Kidney (tissue), 14 donors: ENCODE data around the gene ZMYM2. TPM values are rescaled to one million over a fixed set of nuclear protein-coding genes. Genes with fewer than 3 reads are reported as not detected.

Source experiments
- DNase-seq, 5 donors: peaks; one replicate each; pipeline ENCODE4 v3.0.0-alpha.2; 2013 to 2020
- FAIRE-seq: peaks from 2 replicates; lab custom pipeline; 2012; peaks lifted over from hg19 to GRCh38; lab: Jason Lieb, UNC
- H3K27ac ChIP-seq, 2 donors: one replicate each; pipeline ENCODE4 v1.7.0; 2013; ENCODE audit warnings: low read depth in 2 of 2, low read length in 2 of 2, inconsistent platforms in 1 of 2
- H3K27me3 ChIP-seq: one replicate; pipeline ENCODE4 v1.7.1; 2013; ENCODE audit warnings: low read length, inconsistent platforms; ENCODE audit not compliant: control insufficient read depth, insufficient read depth
- H3K36me3 ChIP-seq, 3 donors: one replicate each; pipeline versions ENCODE4 v1.7.0 to v1.7.1; 2013; ENCODE audit warnings: low read length in 3 of 3, control low read depth in 1 of 3, inconsistent platforms in 1 of 3; ENCODE audit not compliant: insufficient read depth in 3 of 3, control insufficient read depth in 2 of 3
- H3K4me1 ChIP-seq, 3 donors: one replicate each; pipeline versions ENCODE4 v1.7.0 to v1.7.1; 2013; ENCODE audit warnings: low read length in 3 of 3, inconsistent platforms in 1 of 3, low read depth in 1 of 3; ENCODE audit not compliant: control insufficient read depth in 2 of 3, insufficient read depth in 2 of 3
- H3K4me3 ChIP-seq, 3 donors: one replicate each; pipeline versions ENCODE4 v1.7.0 to v1.8.1; 2013; ENCODE audit warnings: low read length in 3 of 3, control low read depth in 1 of 3, inconsistent platforms in 1 of 3
- H3K9ac ChIP-seq, 3 donors: one replicate each; pipeline versions ENCODE4 v1.7.0 to v1.7.1; 2013; ENCODE audit warnings: low read length in 3 of 3, control low read depth in 1 of 3, inconsistent platforms in 1 of 3
- H3K9me3 ChIP-seq, 3 donors: one replicate each; pipeline versions ENCODE4 v1.7.0 to v1.7.1; 2013; ENCODE audit warnings: low read length in 3 of 3, control low read depth in 1 of 3, inconsistent platforms in 1 of 3; ENCODE audit not compliant: control insufficient read depth in 2 of 3, insufficient read depth in 1 of 3
- CTCF ChIP-seq: IDR thresholded peaks from 3 replicates; pipeline ENCODE4 v1.5.1; 2012; ENCODE audit warnings: mild to moderate bottlenecking, moderate library complexity, borderline replicate concordance; ENCODE audit not compliant: insufficient read depth; ENCODE audit errors: extremely low read depth
- intact Hi-C: fragments of 100-400 bp; cut with DNase I; formaldehyde crosslinking; loops from one replicate; pipeline ENCODE4 v1.11.1; 2022
- polyA plus RNA-seq: library from polyadenylated mRNA; stranded (reverse); fragments of 350-450 nt; fragmentation: Illumina TruSeq; extraction: RNeasy Lipid Tissue Mini Kit (QIAGEN cat#74804); gene quantifications from one replicate; pipeline ENCODE4 v1.2.3, GENCODE V29; 2014; ENCODE audit warnings: low read depth, low replicate concordance; ENCODE audit not compliant: insufficient read depth
- total RNA-seq: library from RNA; stranded (reverse); fragmentation: NEBNext Ultra II Directional; extraction: Animal tissue kit (Norgen Biotek cat#: 25700); gene quantifications from one replicate; pipeline ENCODE4 v1.2.1, GENCODE V29; 2021
- donor health status: control.
- donor health status: control.
- donor health status: control.
- donor health status: control.
- donor health status: control.
- donor health status: DM: yes; HTN: yes; CAD: no.
- donor health status: Normal renal cell carcinoma (clear cell type).

The ZMYM2 gene
- total and polyA plus RNA-seq, 2 donors from 2014 or later, result 22.7 to 81.3 TPM

DNA sequence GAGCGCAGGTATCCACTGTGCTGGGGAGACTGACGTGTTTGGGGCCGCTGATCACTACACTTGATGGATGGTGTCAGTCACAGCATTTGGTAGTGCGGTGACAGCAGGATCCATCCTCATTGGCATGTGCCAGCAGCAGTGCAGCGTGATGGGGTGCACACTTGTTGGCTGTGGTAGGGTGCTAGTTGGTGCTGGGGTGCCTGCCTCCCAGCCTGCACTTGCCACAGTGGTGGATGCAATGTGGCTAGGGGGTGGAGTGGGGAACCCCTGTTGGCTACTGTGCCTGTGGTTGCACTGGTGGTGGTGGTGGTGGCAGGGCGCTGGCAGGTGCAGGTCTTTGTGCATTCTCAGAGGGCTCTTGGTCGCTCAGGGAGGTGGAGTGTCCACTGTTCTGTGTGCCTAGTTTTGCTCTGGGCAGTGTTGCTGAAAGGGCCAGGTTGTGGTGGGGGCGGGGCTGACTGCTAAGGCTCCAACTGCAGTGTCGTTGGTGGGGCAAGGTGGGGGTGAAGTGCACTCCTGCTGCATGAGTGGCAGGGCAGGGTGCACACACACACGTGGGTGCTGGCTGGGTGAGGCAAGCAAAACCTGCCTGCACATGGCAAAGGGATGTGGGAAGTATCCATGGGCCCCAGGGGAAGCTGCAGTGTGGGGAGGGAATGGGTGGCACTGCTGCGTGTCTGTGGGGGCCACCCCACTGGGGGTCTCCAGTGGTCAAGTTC, 84.8 kb downstream of the ZMYM2 start:
- no peak for TF ChIP-seq CTCF
- Histone ChIP-seq H3K9me3 (no peaks in the 10 kb centered on the region), H3K36me3 (peaks cover 5 to 18% (median 8%) of the 10 kb centered on the region in 3 donors), H3K4me3 (no peak overlapping the region), H3K9ac (no peak overlapping the region), H3K27ac (no peak overlapping the region), H3K27me3 (no peaks in the 10 kb centered on the region), H3K4me1 (peaks cover 0 to 2% (median 0%) of the 10 kb centered on the region in 3 donors)
- intact Hi-C loops, result no loop called here
- no peak for DNase-seq
- no peak for FAIRE-seq

DNA sequence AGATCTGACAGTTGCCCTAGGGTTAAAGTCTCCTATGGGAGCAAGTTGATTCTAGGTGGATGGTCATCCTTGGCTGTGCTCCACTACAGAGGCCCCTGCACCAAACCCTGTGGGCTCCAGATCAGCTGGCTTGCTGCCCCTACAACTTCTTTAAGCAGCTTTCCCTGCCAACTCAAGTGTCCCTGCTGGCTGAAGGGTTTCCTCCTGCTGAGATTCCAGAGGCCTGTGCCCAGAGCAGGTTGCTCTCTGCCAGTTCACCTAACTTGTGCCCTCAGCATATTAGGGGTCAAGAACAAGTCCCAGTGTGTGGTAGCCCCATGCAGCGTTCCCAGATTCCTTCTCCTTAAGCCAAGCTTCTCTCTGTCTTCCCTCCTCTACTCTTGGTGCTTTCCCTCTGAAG, 85.6 kb downstream of the ZMYM2 start:
- no peak overlapping the region for H3K9ac ChIP-seq
- peaks cover 0 to 2% (median 0%) of the 10 kb centered on the region in 3 donors for H3K4me1 ChIP-seq
- no peaks in the 10 kb centered on the region for H3K9me3 ChIP-seq
- no peak for FAIRE-seq
- no peak overlapping the region for H3K4me3 ChIP-seq
- no peak for DNase-seq
- TF ChIP-seq CTCF, result no peak
- H3K27ac ChIP-seq, result no peak overlapping the region
- no peaks in the 10 kb centered on the region for H3K27me3 ChIP-seq
- peaks cover 5 to 18% (median 8%) of the 10 kb centered on the region in 3 donors for H3K36me3 ChIP-seq
- intact Hi-C loops, result no loop called here

DNA sequence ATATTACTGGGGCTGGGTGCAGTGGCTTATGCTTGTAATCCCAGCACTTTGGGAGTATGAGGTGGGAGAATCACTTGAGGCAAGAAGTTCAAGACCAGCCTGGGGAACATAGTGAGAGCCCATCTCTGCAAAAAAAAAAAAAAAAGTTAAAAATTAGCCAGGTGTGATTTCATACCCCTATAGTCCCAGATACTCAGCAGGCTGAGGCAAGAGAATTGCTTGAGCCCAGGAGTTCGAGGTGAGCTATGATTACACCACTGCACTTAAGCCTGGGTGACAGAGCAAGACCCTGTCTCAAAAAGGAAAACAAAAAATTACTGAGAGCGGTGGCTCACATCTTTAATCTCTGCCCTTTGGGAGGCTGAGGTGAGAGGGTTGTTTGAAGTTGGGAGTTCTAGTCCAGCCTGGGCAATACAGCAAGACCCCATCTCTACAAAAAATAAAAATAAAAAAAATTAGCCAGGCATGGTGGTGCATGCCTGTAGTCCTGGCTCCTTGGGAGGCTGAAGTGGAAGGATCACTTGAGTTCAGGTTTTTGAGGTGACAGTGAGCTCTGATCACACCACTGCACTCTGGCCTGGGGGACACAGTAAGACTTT, 87.5 kb downstream of the ZMYM2 start:
- FAIRE-seq (no peak), DNase-seq (no peak)
- Histone ChIP-seq H3K9me3 (no peaks in the 10 kb centered on the region), H3K36me3 (peaks cover 2 to 13% (median 8%) of the 10 kb centered on the region in 3 donors), H3K4me1 (peaks cover 0 to 2% (median 0%) of the 10 kb centered on the region in 3 donors), H3K27me3 (no peaks in the 10 kb centered on the region), H3K9ac (no peak overlapping the region), H3K27ac (no peak overlapping the region), H3K4me3 (no peak overlapping the region)
- TF ChIP-seq CTCF, result no peak
- intact Hi-C loops, result no loop called here
